CD4-positive, alpha-beta T cell (primary cell): Measurements from ENCODE around the gene FBLN5. TPM values are rescaled to one million over a fixed set of nuclear protein-coding genes. Genes with fewer than 3 reads are reported as not detected.

Experiments
- ATAC-seq: fragments of 200-7000 bp; cut with Tn5 transposase; one replicate; pipeline ENCODE4 v1.10.0; 2022; ENCODE audit warnings: mild to moderate bottlenecking; ENCODE audit not compliant: poor library complexity
- CTCF ChIA-PET: fragments of 350-600 bp; sonication (Branson Sonifier 250); formaldehyde crosslinking; loops from one replicate; lab custom pipeline; 2021; ENCODE audit warnings: antibody characterized with exemption, inconsistent platforms; lab: Charles Lee
- POLR2A ChIA-PET: fragments of 350-600 bp; sonication (Branson Sonifier 250); formaldehyde crosslinking; loops from one replicate; lab custom pipeline; 2021; ENCODE audit warnings: antibody characterized with exemption, inconsistent platforms; lab: Charles Lee
- DNase-seq, 14 experiments: peaks; one replicate each; pipeline ENCODE4 v3.0.0-alpha.2; 2013 to 2020; ENCODE audit warnings: mixed read lengths in 2 of 14
- H3K27ac ChIP-seq, 2 donors: one replicate each; pipeline versions ENCODE4 v1.5.1 to v1.7.0; 2013; ENCODE audit warnings: low read length in 2 of 2, low read depth in 1 of 2, mild to moderate bottlenecking in 1 of 2
- H3K27me3 ChIP-seq, 2 experiments: 1 replicate in 1 of 2; 2 replicates in 1 of 2; pipeline versions ENCODE4 v1.6.1 to v1.7.0; 2013; ENCODE audit warnings: low read length in 2 of 2, control low read depth in 1 of 2, mild to moderate bottlenecking in 1 of 2, moderate library complexity in 1 of 2; ENCODE audit not compliant: insufficient read depth in 2 of 2, control insufficient read depth in 1 of 2
- H3K36me3 ChIP-seq: one replicate; pipeline ENCODE4 v1.6.1; 2013; ENCODE audit warnings: low read length, control low read depth; ENCODE audit not compliant: insufficient read depth
- H3K4me1 ChIP-seq: one replicate; pipeline ENCODE4 v1.6.1; 2013; ENCODE audit warnings: low read length, control low read depth; ENCODE audit not compliant: insufficient read depth
- H3K4me3 ChIP-seq: one replicate; pipeline ENCODE4 v1.5.1; 2013; ENCODE audit warnings: mild to moderate bottlenecking, low read length, moderate library complexity
- H3K9me3 ChIP-seq, 2 experiments: 1 replicate in 1 of 2; 2 replicates in 1 of 2; pipeline versions ENCODE4 v1.6.1 to v1.7.0; 2013; ENCODE audit warnings: low read length in 2 of 2, mild to moderate bottlenecking in 2 of 2, control low read depth in 1 of 2, moderate library complexity in 1 of 2; ENCODE audit not compliant: control insufficient read depth in 1 of 2, insufficient read depth in 1 of 2
- H3K27ac Mint-ChIP-seq: one replicate; pipeline ENCODE4 v1.8.0; 2020; ENCODE audit warnings: mixed read lengths
- H3K27me3 Mint-ChIP-seq: one replicate; pipeline ENCODE4 v1.8.0; 2021; ENCODE audit warnings: mixed read lengths
- H3K36me3 Mint-ChIP-seq: one replicate; pipeline ENCODE4 v1.8.0; 2021; ENCODE audit warnings: low read depth, mixed read lengths
- H3K4me1 Mint-ChIP-seq: one replicate; pipeline ENCODE4 v1.8.0; 2021; ENCODE audit warnings: low read depth, mixed read lengths
- H3K4me3 Mint-ChIP-seq: one replicate; pipeline ENCODE4 v1.8.0; 2020; ENCODE audit warnings: mild to moderate bottlenecking, mixed read lengths
- H3K9me3 Mint-ChIP-seq: one replicate; pipeline ENCODE4 v1.8.0; 2020; ENCODE audit warnings: mixed read lengths
- intact Hi-C, 2 experiments: fragments of 100-400 bp; cut with DNase I in 1 of 2; cut with micrococcal nuclease in 1 of 2; formaldehyde crosslinking; loops; one replicate each; pipeline versions ENCODE4 v1.15.1 to v1.9.0; 2023 to 2025; cut with DNase I, micrococcal nuclease
- total RNA-seq, 174 experiments: library from RNA in 2 of 174; stranded (reverse) in 2 of 174; gene quantifications; one replicate each; pipeline ENCODE4 v1.2.3 and lab custom pipeline; 2021 to 2026
- TF ChIP-seq, protein P1 (sequence below): fragments of 200-600 bp; IDR thresholded peaks from one replicate; pipeline ENCODE4 v1.8.0; 2022; ENCODE audit warnings: antibody characterized with exemption, mild to moderate bottlenecking

Gene FBLN5
- total RNA-seq, 2 experiments from 2014 or later: 1.2 to 1.5 TPM

DNA sequence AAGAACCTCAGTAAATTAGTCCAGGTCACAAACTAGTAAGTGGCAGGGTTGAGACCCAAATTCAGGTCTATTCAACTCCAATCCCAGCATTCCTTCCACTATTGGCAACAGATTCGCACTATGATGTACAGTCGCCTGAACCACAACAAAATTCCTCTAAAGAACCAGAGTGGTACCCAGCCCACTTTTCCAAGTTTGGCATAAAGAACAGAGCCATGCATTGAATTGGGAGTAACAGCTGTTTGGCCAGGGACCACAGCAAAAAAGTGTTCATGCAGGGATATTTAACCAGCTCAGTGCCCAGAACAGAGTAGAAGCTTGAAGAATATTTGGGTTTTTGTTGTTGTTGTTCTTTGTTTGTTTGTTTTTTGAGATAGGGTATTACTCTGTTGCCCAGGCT is 89.9 kb downstream of the FBLN5 start:
- ChIA-PET POLR2A (interaction anchor here (0.7 to 6.7 kb wide), 4 partner anchors 10 to 22 kb away, joined by 3 to 50 read pairs (median 10); partner anchors contain the start of gene TC2N), CTCF (interaction anchor here (0.7 to 1.5 kb wide), 2 partner anchors 10 to 36 kb away, joined by 3 to 4 read pairs; partner anchors contain the start of gene TC2N)
- Histone ChIP-seq H3K4me3 (no peak overlapping the region), H3K27ac (no peak overlapping the region), H3K4me1 (peaks cover 83% of the 10 kb centered on the region), H3K9me3 (no peaks in the 10 kb centered on the region), H3K27me3 (no peaks in the 10 kb centered on the region), H3K36me3 (peaks cover 86% of the 10 kb centered on the region)
- ATAC-seq (no peak), DNase-seq (no peak)
- peaks cover 86% of the 10 kb centered on the region for H3K36me3 Mint-ChIP-seq
- peak overlapping the region; percentile 95 for H3K27ac Mint-ChIP-seq
- no peaks in the 10 kb centered on the region for H3K9me3 Mint-ChIP-seq
- H3K4me3 Mint-ChIP-seq: no peak overlapping the region
- TF ChIP-seq, protein P1, sequence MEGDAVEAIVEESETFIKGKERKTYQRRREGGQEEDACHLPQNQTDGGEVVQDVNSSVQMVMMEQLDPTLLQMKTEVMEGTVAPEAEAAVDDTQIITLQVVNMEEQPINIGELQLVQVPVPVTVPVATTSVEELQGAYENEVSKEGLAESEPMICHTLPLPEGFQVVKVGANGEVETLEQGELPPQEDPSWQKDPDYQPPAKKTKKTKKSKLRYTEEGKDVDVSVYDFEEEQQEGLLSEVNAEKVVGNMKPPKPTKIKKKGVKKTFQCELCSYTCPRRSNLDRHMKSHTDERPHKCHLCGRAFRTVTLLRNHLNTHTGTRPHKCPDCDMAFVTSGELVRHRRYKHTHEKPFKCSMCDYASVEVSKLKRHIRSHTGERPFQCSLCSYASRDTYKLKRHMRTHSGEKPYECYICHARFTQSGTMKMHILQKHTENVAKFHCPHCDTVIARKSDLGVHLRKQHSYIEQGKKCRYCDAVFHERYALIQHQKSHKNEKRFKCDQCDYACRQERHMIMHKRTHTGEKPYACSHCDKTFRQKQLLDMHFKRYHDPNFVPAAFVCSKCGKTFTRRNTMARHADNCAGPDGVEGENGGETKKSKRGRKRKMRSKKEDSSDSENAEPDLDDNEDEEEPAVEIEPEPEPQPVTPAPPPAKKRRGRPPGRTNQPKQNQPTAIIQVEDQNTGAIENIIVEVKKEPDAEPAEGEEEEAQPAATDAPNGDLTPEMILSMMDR: no peak
- intact Hi-C loops: no loop called here
- H3K27me3 Mint-ChIP-seq: no peaks in the 10 kb centered on the region
- peaks cover 96% of the 10 kb centered on the region for H3K4me1 Mint-ChIP-seq

DNA sequence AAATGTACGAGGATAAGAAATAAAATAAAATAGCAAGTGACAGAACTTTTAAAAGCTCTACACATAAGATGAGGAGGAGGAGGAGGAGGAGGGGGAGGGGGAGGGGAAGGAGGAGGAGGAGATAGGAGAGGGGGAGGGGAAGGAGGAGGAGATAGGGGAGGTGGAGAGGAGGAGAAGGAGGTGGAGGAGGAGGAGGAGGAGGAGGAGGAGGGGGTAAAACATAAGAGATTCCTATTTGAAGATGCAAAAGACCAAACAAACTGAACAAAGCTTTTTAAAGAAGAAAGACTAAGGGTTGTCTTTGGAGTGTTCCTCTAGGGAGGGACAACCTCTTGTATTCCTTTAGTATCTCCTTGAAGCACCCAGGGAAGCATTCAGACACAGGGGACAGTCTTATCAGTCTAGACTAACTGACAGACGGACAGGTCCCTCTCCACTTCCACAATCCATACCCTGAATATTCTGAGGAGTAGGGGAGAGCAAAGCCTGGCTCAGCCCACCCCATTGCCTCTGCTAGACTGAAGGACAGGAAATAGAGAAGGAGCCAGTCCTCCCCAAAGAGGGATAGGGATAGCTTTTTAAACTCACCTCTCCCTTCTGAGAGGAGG is 93.1 kb downstream of the FBLN5 start:
- intact Hi-C loops: no loop called here
- ChIA-PET CTCF (interaction anchor here (0.9 to 1.0 kb wide), 2 partner anchors 9 to 57 kb away, joined by 3 read pairs; no protein-coding TSS in a partner anchor), POLR2A (interaction anchor here (0.8 to 6.7 kb wide), 6 partner anchors 10 to 57 kb away, joined by 3 to 50 read pairs (median 5); partner anchors contain the start of gene TC2N)
- H3K27ac Mint-ChIP-seq: peak overlapping the region; percentile 95
- DNase-seq (no peak), ATAC-seq (no peak)
- H3K9me3 Mint-ChIP-seq: no peaks in the 10 kb centered on the region
- TF ChIP-seq, protein P1: no peak
- Histone ChIP-seq H3K4me1 (peaks cover 62% of the 10 kb centered on the region), H3K9me3 (no peaks in the 10 kb centered on the region), H3K27ac (no peak overlapping the region), H3K4me3 (no peak overlapping the region), H3K27me3 (no peaks in the 10 kb centered on the region), H3K36me3 (peaks cover 87% of the 10 kb centered on the region)
- peak overlapping the region; percentile 59 for H3K4me3 Mint-ChIP-seq
- no peaks in the 10 kb centered on the region for H3K27me3 Mint-ChIP-seq
- H3K4me1 Mint-ChIP-seq: peaks cover 93% of the 10 kb centered on the region
- peaks cover 94% of the 10 kb centered on the region for H3K36me3 Mint-ChIP-seq

DNA sequence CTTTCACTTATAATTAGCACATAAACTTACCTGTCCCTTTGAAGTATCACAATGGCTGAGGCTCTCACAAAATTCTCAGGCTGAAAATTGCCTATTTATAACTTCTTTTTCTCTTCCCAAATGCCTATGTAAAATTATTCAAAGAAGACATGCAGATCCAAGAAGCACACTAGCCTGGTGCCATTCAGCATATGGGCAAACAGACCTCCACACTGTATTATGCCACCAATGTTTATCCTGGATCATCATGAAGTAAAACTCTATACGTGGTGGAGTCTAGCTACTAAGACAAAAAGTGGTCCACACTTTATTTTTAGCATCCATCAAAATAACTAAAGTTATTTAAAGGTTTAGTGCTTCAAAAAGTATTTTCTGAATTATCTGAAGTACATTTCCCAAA is 95.9 kb downstream of the FBLN5 start:
- no peaks in the 10 kb centered on the region for H3K9me3 Mint-ChIP-seq
- Histone ChIP-seq H3K4me3 (no peak overlapping the region), H3K27me3 (no peaks in the 10 kb centered on the region), H3K27ac (no peak overlapping the region), H3K4me1 (peaks cover 36% of the 10 kb centered on the region), H3K36me3 (peaks cover 84% of the 10 kb centered on the region), H3K9me3 (no peaks in the 10 kb centered on the region)
- ATAC-seq: no peak
- intact Hi-C loops: no loop called here
- POLR2A ChIA-PET: interaction anchor here (1.0 to 1.5 kb wide), 3 partner anchors 10 to 60 kb away, joined by 3 read pairs; partner anchors contain the start of gene TC2N
- H3K27ac Mint-ChIP-seq: peak overlapping the region; percentile 86
- CTCF ChIA-PET: interaction anchor here (1.4 to 1.6 kb wide), 2 partner anchors 20 to 60 kb away, joined by 3 to 5 read pairs; no protein-coding TSS in a partner anchor
- DNase-seq: no peak
- TF ChIP-seq, protein P1: no peak
- H3K36me3 Mint-ChIP-seq: peaks cover 91% of the 10 kb centered on the region
- no peaks in the 10 kb centered on the region for H3K27me3 Mint-ChIP-seq
- H3K4me1 Mint-ChIP-seq: peaks cover 86% of the 10 kb centered on the region
- H3K4me3 Mint-ChIP-seq: no peak overlapping the region
